Kidney (tissue), 14 donors: ENCODE data around the gene PRM1. TPM values are rescaled to one million over a fixed set of nuclear protein-coding genes. Genes with fewer than 3 reads are reported as not detected.

Experiments used
- DNase-seq, 5 donors: peaks; one replicate each; pipeline ENCODE4 v3.0.0-alpha.2; 2013 to 2020
- FAIRE-seq: peaks from 2 replicates; lab custom pipeline; 2012; peaks lifted over from hg19 to GRCh38; lab: Jason Lieb, UNC
- H3K27ac ChIP-seq, 2 donors: one replicate each; pipeline ENCODE4 v1.7.0; 2013; ENCODE audit warnings: low read depth in 2 of 2, low read length in 2 of 2, inconsistent platforms in 1 of 2
- H3K27me3 ChIP-seq: one replicate; pipeline ENCODE4 v1.7.1; 2013; ENCODE audit warnings: low read length, inconsistent platforms; ENCODE audit not compliant: control insufficient read depth, insufficient read depth
- H3K36me3 ChIP-seq, 3 donors: one replicate each; pipeline versions ENCODE4 v1.7.0 to v1.7.1; 2013; ENCODE audit warnings: low read length in 3 of 3, control low read depth in 1 of 3, inconsistent platforms in 1 of 3; ENCODE audit not compliant: insufficient read depth in 3 of 3, control insufficient read depth in 2 of 3
- H3K4me1 ChIP-seq, 3 donors: one replicate each; pipeline versions ENCODE4 v1.7.0 to v1.7.1; 2013; ENCODE audit warnings: low read length in 3 of 3, inconsistent platforms in 1 of 3, low read depth in 1 of 3; ENCODE audit not compliant: control insufficient read depth in 2 of 3, insufficient read depth in 2 of 3
- H3K4me3 ChIP-seq, 3 donors: one replicate each; pipeline versions ENCODE4 v1.7.0 to v1.8.1; 2013; ENCODE audit warnings: low read length in 3 of 3, control low read depth in 1 of 3, inconsistent platforms in 1 of 3
- H3K9ac ChIP-seq, 3 donors: one replicate each; pipeline versions ENCODE4 v1.7.0 to v1.7.1; 2013; ENCODE audit warnings: low read length in 3 of 3, control low read depth in 1 of 3, inconsistent platforms in 1 of 3
- H3K9me3 ChIP-seq, 3 donors: one replicate each; pipeline versions ENCODE4 v1.7.0 to v1.7.1; 2013; ENCODE audit warnings: low read length in 3 of 3, control low read depth in 1 of 3, inconsistent platforms in 1 of 3; ENCODE audit not compliant: control insufficient read depth in 2 of 3, insufficient read depth in 1 of 3
- CTCF ChIP-seq: IDR thresholded peaks from 3 replicates; pipeline ENCODE4 v1.5.1; 2012; ENCODE audit warnings: mild to moderate bottlenecking, moderate library complexity, borderline replicate concordance; ENCODE audit not compliant: insufficient read depth; ENCODE audit errors: extremely low read depth
- intact Hi-C: fragments of 100-400 bp; cut with DNase I; formaldehyde crosslinking; loops from one replicate; pipeline ENCODE4 v1.11.1; 2022
- polyA plus RNA-seq: library from polyadenylated mRNA; stranded (reverse); fragments of 350-450 nt; fragmentation: Illumina TruSeq; extraction: RNeasy Lipid Tissue Mini Kit (QIAGEN cat#74804); gene quantifications from one replicate; pipeline ENCODE4 v1.2.3, GENCODE V29; 2014; ENCODE audit warnings: low read depth, low replicate concordance; ENCODE audit not compliant: insufficient read depth
- total RNA-seq: library from RNA; stranded (reverse); fragmentation: NEBNext Ultra II Directional; extraction: Animal tissue kit (Norgen Biotek cat#: 25700); gene quantifications from one replicate; pipeline ENCODE4 v1.2.1, GENCODE V29; 2021
- donor health status: control.
- donor health status: control.
- donor health status: control.
- donor health status: control.
- donor health status: control.
- donor health status: DM: yes; HTN: yes; CAD: no.
- donor health status: Normal renal cell carcinoma (clear cell type).

Gene PRM1
- total and polyA plus RNA-seq, 2 donors from 2014 or later = not detected

- intact Hi-C loops = no loop called here
- peak in 4 of 5 donors; percentile 48 to 72 (median 72) for DNase-seq
- no peak overlapping the region for H3K4me3 ChIP-seq
These were observed 22.4 kb upstream of the PRM1 start for GRCh38 chr16:11303405-11304138.

GRCh38 chr16:11302977-11303376, 21.8 kb upstream of the PRM1 start:
- no peak for TF ChIP-seq CTCF
- DNase-seq = peak in 3 of 5 donors; percentile 29 to 58 (median 54)
- Histone ChIP-seq H3K36me3 (no peaks in the 10 kb centered on the region), H3K4me3 (no peak overlapping the region), H3K27ac (peak overlapping the region; percentile 82 to 91), H3K9me3 (peaks cover 0 to 2% (median 0%) of the 10 kb centered on the region in 3 donors), H3K4me1 (peaks cover 0 to 4% (median 2%) of the 10 kb centered on the region in 3 donors), H3K27me3 (no peaks in the 10 kb centered on the region), H3K9ac (no peak overlapping the region)
- no peak for FAIRE-seq
- intact Hi-C loops = no loop called here

More at GRCh38 chr16:11303405-11304138, 22.4 kb upstream of the PRM1 start:
- Histone ChIP-seq H3K36me3 (no peaks in the 10 kb centered on the region), H3K4me1 (peaks cover 0 to 5% (median 4%) of the 10 kb centered on the region in 3 donors), H3K9me3 (peaks cover 0 to 2% (median 0%) of the 10 kb centered on the region in 3 donors), H3K9ac (no peak overlapping the region), H3K27me3 (no peaks in the 10 kb centered on the region), H3K27ac (peak overlapping the region; percentile 82 to 91)
- TF ChIP-seq CTCF = no peak
- no peak for FAIRE-seq

- no peak overlapping the region for H3K9ac ChIP-seq
- no peak for TF ChIP-seq CTCF
- no peaks in the 10 kb centered on the region for H3K27me3 ChIP-seq
- H3K4me1 ChIP-seq = peaks cover 3 to 10% (median 4%) of the 10 kb centered on the region in 3 donors
- peaks cover 0 to 2% (median 0%) of the 10 kb centered on the region in 3 donors for H3K9me3 ChIP-seq
- intact Hi-C loops = no loop called here
- peak overlapping the region; percentile 34 to 53 for H3K27ac ChIP-seq
- H3K4me3 ChIP-seq = no peak overlapping the region
- FAIRE-seq = no peak
- peak in 1 of 5 donors; percentile 19 for DNase-seq
- no peaks in the 10 kb centered on the region for H3K36me3 ChIP-seq
These were observed 20.7 kb upstream of the PRM1 start for GRCh38 chr16:11301645-11302501.
